ENCODE data around the gene GABRE. TPM values are rescaled to one million over a fixed set of nuclear protein-coding genes. Genes with fewer than 3 reads are reported as not detected.

The GABRE gene
- total and polyA plus RNA-seq, 2 donors (not counting 3 experiments of a cell fraction or from before 2014, with no cell fraction given): 6.1 to 33.4 TPM

GRCh38 chrX:151912780-151913179 lies 61.7 kb downstream of the GABRE start, which contains the start of gene MAGEA4:
TSS of gene MAGEA4 (plus strand) at chrX:151912889. CDS start at chrX:151923665, 10,776 bp downstream.
- no peak within 1 kb of the TSS for H3K4me3 ChIP-seq (replicated peaks in 1 of 3; ENCODE audit: insufficient read depth in 1 of 3, low read depth in 1 of 3, low read length in 3 of 3)
- CTCF ChIA-PET: no interaction called here
- dilution Hi-C loops (cut with MboI; ENCODE audit: extremely low pct_ligation_motif_present, low sequenced_read_pairs): no loop called here
- H3K9ac ChIP-seq (replicated peaks; ENCODE audit: extremely low read depth, insufficient read depth, low read length): no peak within 1 kb of the TSS
- no peaks in the 10 kb centered on the region for H3K36me3 ChIP-seq (ENCODE audit: control insufficient read depth in 2 of 2, extremely low read depth in 1 of 2, insufficient read depth in 2 of 2, low read length in 2 of 2)
- H3K9me3 ChIP-seq (replicated peaks; ENCODE audit: control insufficient read depth, insufficient read depth, low read length): no peaks in the 10 kb centered on the region
- H4K20me1 ChIP-seq (replicated peaks; ENCODE audit: control insufficient read depth, extremely low read depth, insufficient read depth, low read length): no peaks in the 10 kb centered on the region
- no peak within 1 kb of the TSS for H2AFZ ChIP-seq (ENCODE audit: low read depth, low read length)
- TF ChIP-seq GATA2 (IDR thresholded peaks at IDR 0.05; ENCODE audit: insufficient read depth, insufficient read length, low read depth, low read length): no peak
- TF ChIP-seq, protein P1, sequence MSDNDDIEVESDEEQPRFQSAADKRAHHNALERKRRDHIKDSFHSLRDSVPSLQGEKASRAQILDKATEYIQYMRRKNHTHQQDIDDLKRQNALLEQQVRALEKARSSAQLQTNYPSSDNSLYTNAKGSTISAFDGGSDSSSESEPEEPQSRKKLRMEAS (IDR thresholded peaks at IDR 0.05; ENCODE audit: insufficient read depth, insufficient read length): no peak
- TF ChIP-seq JUN (IDR thresholded peaks at IDR 0.05; ENCODE audit: borderline replicate concordance, insufficient read depth, insufficient read length, low read depth): no peak
- TF ChIP-seq MYC (IDR thresholded peaks at IDR 0.05; ENCODE audit: low read depth, low read length): no peak
- no peak for TF ChIP-seq POLR2A (IDR thresholded peaks at IDR 0.05; ENCODE audit: low read depth, low read length)
- TF ChIP-seq CTCF (IDR thresholded peaks at IDR 0.05; ENCODE audit: extremely low read depth in 1 of 2, insufficient read depth in 1 of 2, low read depth in 1 of 2, low read length in 2 of 2): no peak
- TF ChIP-seq FOS (IDR thresholded peaks at IDR 0.05; ENCODE audit: borderline replicate concordance, insufficient read depth, low read length): no peak
- no peak for TF ChIP-seq POLR2AphosphoS5 (IDR thresholded peaks at IDR 0.05; ENCODE audit: insufficient read depth, low read depth, low read length)
- no peak for TF ChIP-seq EZH2 (IDR thresholded peaks at IDR 0.05; ENCODE audit: borderline replicate concordance, low read depth, low read length, severe bottlenecking)
- no peaks in the 10 kb centered on the region for H3K4me1 ChIP-seq (ENCODE audit: control insufficient read depth, extremely low read depth, insufficient read depth, low read length)
- FAIRE-seq (no peak), DNase-seq (ENCODE audit: low read depth, low spot score) (no peak)
- no TSS peak for BruUV-seq (replicated peaks)
- no peak within 1 kb of the TSS for H3K27ac ChIP-seq (ENCODE audit: insufficient read depth, low read depth, low read length)
- no peaks in the 10 kb centered on the region for H3K9me1 ChIP-seq (replicated peaks; ENCODE audit: control insufficient read depth, extremely low read depth, insufficient read depth, low read length)
- no peaks in the 10 kb centered on the region for H3K27me3 ChIP-seq (ENCODE audit: control insufficient read depth in 2 of 2, insufficient read depth in 2 of 2, low read length in 2 of 2)
- POLR2A ChIA-PET: no interaction called here
- intact Hi-C loops (cut with micrococcal nuclease): no loop called here
- H3K4me2 ChIP-seq (ENCODE audit: insufficient read depth, low read length): no peak within 1 kb of the TSS
- H3K79me2 ChIP-seq (ENCODE audit: control insufficient read depth, insufficient read depth, low read length): no peaks in the 10 kb centered on the region
